NT2/D1 (cell line): ENCODE data around the gene AQP7.
"Not testable (repeated sequence)": the region's sequence is repeated elsewhere in the genome, so short reads cannot be mapped to it uniquely, and the experiment has no call there.

ENCODE experiments used
- DNase-seq: peaks from one replicate; pipeline ENCODE4 v3.0.0-alpha.2; 2011; ENCODE audit warnings: low read depth, low spot score
- H3K27me3 ChIP-seq: 2 replicates; pipeline ENCODE4 v1.6.0; 2011; ENCODE audit warnings: mild to moderate bottlenecking; ENCODE audit not compliant: insufficient read length, insufficient read depth
- H3K36me3 ChIP-seq: 2 replicates; pipeline ENCODE4 v1.6.1; 2011; ENCODE audit warnings: mild to moderate bottlenecking, low read length, mixed read lengths; ENCODE audit not compliant: insufficient read depth, insufficient read length
- H3K4me1 ChIP-seq: 2 replicates; pipeline ENCODE4 v1.5.1; 2011; ENCODE audit not compliant: insufficient read depth, insufficient read length
- H3K4me3 ChIP-seq: 2 replicates; pipeline ENCODE4 v1.5.1; 2011; ENCODE audit warnings: low read depth; ENCODE audit not compliant: insufficient read length
- H3K9ac ChIP-seq: 2 replicates; pipeline ENCODE4 v1.6.0; 2011; ENCODE audit warnings: low read depth; ENCODE audit not compliant: insufficient read length
- H3K9me3 ChIP-seq: 2 replicates; pipeline ENCODE4 v1.5.1; 2011; ENCODE audit warnings: mild to moderate bottlenecking, low read length; ENCODE audit not compliant: insufficient read depth
- SUZ12 ChIP-seq: IDR thresholded peaks from 2 replicates; pipeline ENCODE4 v1.6.1; 2011; ENCODE audit not compliant: insufficient read length, insufficient read depth; ENCODE audit errors: extremely low read depth
- YY1 ChIP-seq: IDR thresholded peaks from 2 replicates; pipeline ENCODE4 v1.6.1; 2011; ENCODE audit not compliant: insufficient read length, insufficient read depth
- ZNF274 ChIP-seq: IDR thresholded peaks from 2 replicates; pipeline ENCODE4 v1.6.1; 2011; ENCODE audit warnings: mild to moderate bottlenecking, low read depth, low read length

The AQP7 gene

GRCh38 chr9:33431420-33431819, 29.1 kb upstream of the AQP7 start:
- Histone ChIP-seq H3K36me3 (no peaks in the 10 kb centered on the region), H3K9ac (no peak overlapping the region), H3K4me1 (peaks cover 19% of the 10 kb centered on the region), H3K9me3 (no peaks in the 10 kb centered on the region), H3K4me3 (no peak overlapping the region), H3K27me3 (no peaks in the 10 kb centered on the region)
- TF ChIP-seq YY1: no peak
- no peak for TF ChIP-seq ZNF274
- TF ChIP-seq SUZ12: no peak
- no peak for DNase-seq

GRCh38 chr9:33430942-33431341, 28.6 kb upstream of the AQP7 start:
- Histone ChIP-seq H3K9ac (no peak overlapping the region), H3K36me3 (no peaks in the 10 kb centered on the region), H3K4me3 (no peak overlapping the region), H3K9me3 (no peaks in the 10 kb centered on the region), H3K27me3 (no peaks in the 10 kb centered on the region), H3K4me1 (peaks cover 17% of the 10 kb centered on the region)
- no peak for DNase-seq
- TF ChIP-seq SUZ12: no peak
- no peak for TF ChIP-seq YY1
- no peak for TF ChIP-seq ZNF274

GRCh38 chr9:33429256-33429985, 27.1 kb upstream of the AQP7 start:
- no peak overlapping the region for H3K9ac ChIP-seq
- H3K27me3 ChIP-seq: no peaks in the 10 kb centered on the region
- no peaks in the 10 kb centered on the region for H3K36me3 ChIP-seq
- no peak for DNase-seq
- H3K4me3 ChIP-seq: no peak overlapping the region
- TF ChIP-seq ZNF274: no peak
- no peak for TF ChIP-seq SUZ12
- TF ChIP-seq YY1: no peak
- H3K4me1 ChIP-seq: peaks cover 4% of the 10 kb centered on the region
- no peaks in the 10 kb centered on the region for H3K9me3 ChIP-seq

- no peak for TF ChIP-seq SUZ12
- TF ChIP-seq ZNF274: no peak
- no peak for TF ChIP-seq YY1
- no peaks in the 10 kb centered on the region for H3K27me3 ChIP-seq
- H3K9ac ChIP-seq: no peak overlapping the region
- H3K4me3 ChIP-seq: no peak overlapping the region
- DNase-seq: no peak
- no peaks in the 10 kb centered on the region for H3K9me3 ChIP-seq
- H3K4me1 ChIP-seq: no peaks in the 10 kb centered on the region
- H3K36me3 ChIP-seq: no peaks in the 10 kb centered on the region
Observed at GRCh38 chr9:33426843-33427293, 24.5 kb upstream of the AQP7 start.

GRCh38 chr9:33425128-33425533, 22.8 kb upstream of the AQP7 start:
- TF ChIP-seq SUZ12: no peak
- no peak for TF ChIP-seq YY1
- TF ChIP-seq ZNF274: no peak
- H3K36me3 ChIP-seq: no peaks in the 10 kb centered on the region
- H3K9ac ChIP-seq: no peak overlapping the region
- H3K4me1 ChIP-seq: no peaks in the 10 kb centered on the region
- H3K4me3 ChIP-seq: no peak overlapping the region
- H3K9me3 ChIP-seq: no peaks in the 10 kb centered on the region
- no peaks in the 10 kb centered on the region for H3K27me3 ChIP-seq
- no peak for DNase-seq

- H3K4me1 ChIP-seq, H3K36me3 ChIP-seq, H3K27me3 ChIP-seq, H3K9me3 ChIP-seq, DNase-seq, H3K4me3 ChIP-seq, H3K9ac ChIP-seq: not testable (repeated sequence)
Observed at GRCh38 chr9:33424492-33424891, 22.1 kb upstream of the AQP7 start.

- not testable (repeated sequence) for H3K36me3 ChIP-seq, DNase-seq, H3K4me3 ChIP-seq, H3K9me3 ChIP-seq, H3K27me3 ChIP-seq, H3K9ac ChIP-seq, H3K4me1 ChIP-seq
Observed at GRCh38 chr9:33424043-33424442, 21.7 kb upstream of the AQP7 start.

- no peaks in the 10 kb centered on the region for H3K9me3 ChIP-seq
- no peaks in the 10 kb centered on the region for H3K36me3 ChIP-seq
- no peak overlapping the region for H3K9ac ChIP-seq
- no peak for DNase-seq
- H3K4me3 ChIP-seq: no peak overlapping the region
- no peak for TF ChIP-seq ZNF274
- no peak for TF ChIP-seq YY1
- TF ChIP-seq SUZ12: no peak
- H3K27me3 ChIP-seq: no peaks in the 10 kb centered on the region
- peaks cover 4% of the 10 kb centered on the region for H3K4me1 ChIP-seq
Observed at GRCh38 chr9:33419708-33420303, 17.4 kb upstream of the AQP7 start.
